GM12892 (cell line): ENCODE results near the gene FAU.

Experiments used
- POLR2A ChIP-seq: IDR thresholded peaks from 2 replicates; pipeline ENCODE4 v1.6.1; 2011; ENCODE audit warnings: low read depth, low read length, control low read depth
- POLR2AphosphoS5 ChIP-seq: IDR thresholded peaks from 2 replicates; pipeline ENCODE4 v1.6.1; 2011; ENCODE audit warnings: low read depth, low read length, control low read depth
- TAF1 ChIP-seq: IDR thresholded peaks from 2 replicates; pipeline ENCODE4 v1.6.1; 2011; ENCODE audit warnings: low read depth, mild to moderate bottlenecking, control low read depth, low read length, borderline replicate concordance

GRCh38 chr11:65085446-65085845, 36.5 kb downstream of the FAU start:
- TF ChIP-seq POLR2AphosphoS5 (no peak), POLR2A (no peak), TAF1 (no peak)
